HCT116 (cell line): ENCODE data around the gene ARID5B. TPM values are rescaled to one million over a fixed set of nuclear protein-coding genes. Genes with fewer than 3 reads are reported as not detected.

Experiments
- ATAC-seq: fragments of 200-7000 bp; cut with Tn5 transposase; 2 replicates; pipeline ENCODE4 v1.9.1; 2020; ENCODE audit warnings: mild to moderate bottlenecking, moderate library complexity
- BruUV-seq: library from RNA; stranded (reverse); fragments of 400-500 nt; replicated peaks from 2 replicates; lab custom pipeline; 2021; lab: Mats Ljungman, UMichigan
- CTCF ChIA-PET: fragments of 300-600 bp; sonication (Branson Sonifier 250); formaldehyde crosslinking; loops from one replicate; lab custom pipeline; 2021; ENCODE audit warnings: antibody characterized with exemption; lab: Charles Lee
- POLR2A ChIA-PET: fragments of 300-600, 350-600 bp; sonication (Branson Sonifier 250); formaldehyde crosslinking; loops from one replicate; lab custom pipeline; 2021; ENCODE audit warnings: antibody characterized with exemption; lab: Charles Lee
- RAD21 ChIA-PET, 2 experiments: fragments of 300-600 bp; sonication (Branson Sonifier 250); formaldehyde crosslinking; loops; one replicate each; lab custom pipeline; 2023; ENCODE audit warnings: low total read pairs in 2 of 2; ENCODE audit not compliant: uncharacterized antibody in 2 of 2, unreplicated experiment in 2 of 2, low non-redundant PET in 1 of 2; lab: Charles Lee
- DNase-seq: peaks from one replicate; pipeline ENCODE4 v3.0.0-alpha.2; 2010; ENCODE audit warnings: low read depth, low spot score
- H2AFZ ChIP-seq: fragments of 200-600 bp; shearing (Covaris generic), sonication (generic); 2 replicates; pipeline ENCODE4 v1.6.1; 2017; ENCODE audit warnings: low read depth, mixed run types, mixed read lengths, antibody characterized with exemption, low read length; ENCODE audit not compliant: poor library complexity, severe bottlenecking
- H3K27ac ChIP-seq: 2 replicates; pipeline ENCODE4 v1.5.1; 2012; ENCODE audit warnings: low read depth, low read length
- H3K27me3 ChIP-seq: fragments of 200-600 bp; sonication (generic); 2 replicates; pipeline ENCODE4 v1.6.1; 2016; ENCODE audit warnings: mixed run types, low read length, mixed read lengths; ENCODE audit not compliant: insufficient read depth
- H3K36me3 ChIP-seq, 2 experiments: fragments of 200-500 bp in 1 of 2; fragments of 200-600 bp in 1 of 2; sonication (Bioruptor generic) in 1 of 2; sonication (generic) in 1 of 2; 2 replicates each; pipeline versions ENCODE4 v1.5.1 to v1.6.1; 2014 to 2016; ENCODE audit warnings: low read length in 2 of 2, inconsistent platforms in 1 of 2, mixed read lengths in 1 of 2, mixed run types in 1 of 2; ENCODE audit not compliant: insufficient read depth in 2 of 2, control insufficient read depth in 1 of 2
- H3K4me1 ChIP-seq, 2 experiments: fragments of 200-600 bp in 1 of 2; sonication (generic) in 1 of 2; 2 replicates each; pipeline versions ENCODE4 v1.5.1 to v1.6.1; 2012 to 2017; ENCODE audit warnings: low read length in 2 of 2, inconsistent platforms in 1 of 2, mild to moderate bottlenecking in 1 of 2, mixed read lengths in 1 of 2, mixed run types in 1 of 2, moderate library complexity in 1 of 2; ENCODE audit not compliant: insufficient read depth in 2 of 2, control insufficient read depth in 1 of 2
- H3K4me2 ChIP-seq: fragments of 200-600 bp; sonication (generic); 2 replicates; pipeline ENCODE4 v1.6.1; 2017; ENCODE audit warnings: mixed run types, low read length, mixed read lengths
- H3K4me3 ChIP-seq, 2 experiments: fragments of 200-600 bp in 1 of 2; sonication (generic) in 1 of 2; replicated peaks in 1 of 2; 2 replicates each; pipeline ENCODE4 v1.5.1; 2011 to 2016; ENCODE audit warnings: low read length in 2 of 2, control low read depth in 1 of 2, low read depth in 1 of 2, mild to moderate bottlenecking in 1 of 2, mixed read lengths in 1 of 2, mixed run types in 1 of 2
- H3K79me2 ChIP-seq: fragments of 200-600 bp; sonication (generic); 2 replicates; pipeline ENCODE4 v1.6.1; 2017; ENCODE audit warnings: mild to moderate bottlenecking, mixed run types, low read length, moderate library complexity, mixed read lengths; ENCODE audit not compliant: insufficient read depth
- H3K9ac ChIP-seq: fragments of 200-600 bp; sonication (generic); 2 replicates; pipeline ENCODE4 v1.6.1; 2016; ENCODE audit warnings: low read length, mixed read lengths
- H3K9me2 ChIP-seq: fragments of 200-600 bp; sonication (generic), shearing (Covaris generic); 2 replicates; pipeline ENCODE4 v1.6.1; 2017; ENCODE audit warnings: mixed run types, mild to moderate bottlenecking, moderate library complexity; ENCODE audit not compliant: insufficient read depth
- H3K9me3 ChIP-seq, 2 experiments: fragments of 200-500 bp in 1 of 2; fragments of 200-600 bp in 1 of 2; sonication (Bioruptor generic) in 1 of 2; sonication (generic) in 1 of 2; 2 replicates each; pipeline ENCODE4 v1.6.1; 2014 to 2017; ENCODE audit warnings: low read length in 2 of 2, mixed read lengths in 2 of 2, inconsistent platforms in 1 of 2, low read depth in 1 of 2, mild to moderate bottlenecking in 1 of 2, mixed run types in 1 of 2, moderate library complexity in 1 of 2; ENCODE audit not compliant: control insufficient read depth in 1 of 2, insufficient read depth in 1 of 2
- H4K20me1 ChIP-seq: fragments of 200-600 bp; sonication (generic), shearing (Covaris generic); 2 replicates; pipeline ENCODE4 v1.6.1; 2017; ENCODE audit warnings: mixed run types, mild to moderate bottlenecking, moderate library complexity; ENCODE audit not compliant: insufficient read depth
- CEBPB ChIP-seq: IDR thresholded peaks from 2 replicates; pipeline ENCODE4 v1.6.1; 2012; ENCODE audit warnings: low read depth
- ELF1 ChIP-seq: IDR thresholded peaks from 2 replicates; pipeline ENCODE4 v1.6.1; 2012; ENCODE audit warnings: low read depth, borderline replicate concordance
- SRF ChIP-seq: IDR thresholded peaks from 2 replicates; pipeline ENCODE4 v1.6.1; 2012; ENCODE audit warnings: low read depth
- TCF7L2 ChIP-seq: IDR thresholded peaks from 2 replicates; pipeline ENCODE4 v1.7.0; 2011; ENCODE audit warnings: borderline replicate concordance, inconsistent platforms; ENCODE audit not compliant: insufficient read depth, insufficient read length; ENCODE audit errors: extremely low read depth
- YY1 ChIP-seq: IDR thresholded peaks from 2 replicates; pipeline ENCODE4 v1.6.1; 2011; ENCODE audit warnings: low read length, low read depth, moderate library complexity, mild to moderate bottlenecking; ENCODE audit not compliant: insufficient replicate concordance; ENCODE audit errors: extremely low read depth
- ZFX ChIP-seq: fragments of 450-650 bp; IDR thresholded peaks from 2 replicates; pipeline ENCODE4 v1.6.1; 2017
- ZNF274 ChIP-seq: fragments of 200-500 bp; sonication (Bioruptor generic); IDR thresholded peaks from 2 replicates; pipeline ENCODE4 v1.6.1; 2014; ENCODE audit warnings: mild to moderate bottlenecking, low read depth, low read length, inconsistent platforms
- intact Hi-C: fragments of 100-400 bp; cut with micrococcal nuclease; formaldehyde crosslinking; loops from 2 replicates; pipeline ENCODE4 v1.10.0; 2022
- total RNA-seq: library from RNA; stranded (reverse); gene quantifications from one replicate; pipeline ENCODE4 v1.2.1, GENCODE V29; 2021; ENCODE audit not compliant: unreplicated experiment
- TF ChIP-seq, protein P1 (sequence below), 3 experiments: fragments of 200-600 bp in 1 of 3; sonication (generic) in 1 of 3; IDR thresholded peaks in 2 of 3; conservative IDR thresholded peaks in 1 of 3; 2 replicates each; pipeline ENCODE4 v1.5.1; 2012 to 2017; ENCODE audit warnings: low read depth in 2 of 3, low read length in 2 of 3, antibody characterized with exemption in 1 of 3, borderline replicate concordance in 1 of 3, control low read depth in 1 of 3, mild to moderate bottlenecking in 1 of 3, mixed read lengths in 1 of 3, mixed run types in 1 of 3, moderate library complexity in 1 of 3; ENCODE audit not compliant: insufficient read depth in 1 of 3
- TF ChIP-seq, protein P2 (sequence below): IDR thresholded peaks from 2 replicates; pipeline ENCODE4 v1.6.1; 2011; ENCODE audit warnings: mild to moderate bottlenecking, low read length, moderate library complexity; ENCODE audit not compliant: insufficient replicate concordance; ENCODE audit errors: extremely low read depth

The ARID5B gene
- total RNA-seq, 1 experiment from 2014 or later, result 4.7 TPM

DNA sequence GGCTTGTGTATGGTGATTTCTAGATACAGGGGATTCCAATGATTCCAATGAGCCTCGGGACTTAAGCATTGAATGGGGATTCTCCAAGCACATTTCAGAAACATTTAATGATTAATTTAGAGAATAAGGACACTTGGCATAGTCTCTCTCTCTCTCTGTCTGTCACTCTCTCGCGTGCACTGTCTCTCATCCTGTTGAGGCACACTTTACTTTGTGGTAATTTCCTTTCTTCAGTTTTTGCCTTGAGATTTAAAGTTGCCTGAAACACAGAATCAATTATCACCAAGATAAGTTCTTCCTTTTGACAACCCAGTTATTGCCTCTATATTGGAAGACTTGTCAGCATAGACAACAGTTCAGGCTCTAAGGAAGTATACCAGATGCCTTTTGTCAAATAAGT lies 131.6 kb downstream of the ARID5B start:
- no peak overlapping the region for H3K4me3 ChIP-seq
- no peak overlapping the region for H3K4me2 ChIP-seq
- no peaks in the 10 kb centered on the region for H3K27me3 ChIP-seq
- no peak for DNase-seq
- no peak overlapping the region for H3K9ac ChIP-seq
- no peaks in the 10 kb centered on the region; a peak in 1 of 4 replicates for H3K4me1 ChIP-seq
- intact Hi-C loops, result loop anchor here (10.0 kb wide), 1 partner anchor 392 kb away; no protein-coding TSS in a partner anchor
- H3K79me2 ChIP-seq, result no peaks in the 10 kb centered on the region
- no peaks in the 10 kb centered on the region for H3K36me3 ChIP-seq
- RAD21 ChIA-PET, result no interaction called here
- TF ChIP-seq SRF (no peak), CEBPB (no peak), ZFX (no peak), TCF7L2 (no peak), YY1 (no peak), ZNF274 (no peak), ELF1 (no peak)
- TF ChIP-seq, protein P1, sequence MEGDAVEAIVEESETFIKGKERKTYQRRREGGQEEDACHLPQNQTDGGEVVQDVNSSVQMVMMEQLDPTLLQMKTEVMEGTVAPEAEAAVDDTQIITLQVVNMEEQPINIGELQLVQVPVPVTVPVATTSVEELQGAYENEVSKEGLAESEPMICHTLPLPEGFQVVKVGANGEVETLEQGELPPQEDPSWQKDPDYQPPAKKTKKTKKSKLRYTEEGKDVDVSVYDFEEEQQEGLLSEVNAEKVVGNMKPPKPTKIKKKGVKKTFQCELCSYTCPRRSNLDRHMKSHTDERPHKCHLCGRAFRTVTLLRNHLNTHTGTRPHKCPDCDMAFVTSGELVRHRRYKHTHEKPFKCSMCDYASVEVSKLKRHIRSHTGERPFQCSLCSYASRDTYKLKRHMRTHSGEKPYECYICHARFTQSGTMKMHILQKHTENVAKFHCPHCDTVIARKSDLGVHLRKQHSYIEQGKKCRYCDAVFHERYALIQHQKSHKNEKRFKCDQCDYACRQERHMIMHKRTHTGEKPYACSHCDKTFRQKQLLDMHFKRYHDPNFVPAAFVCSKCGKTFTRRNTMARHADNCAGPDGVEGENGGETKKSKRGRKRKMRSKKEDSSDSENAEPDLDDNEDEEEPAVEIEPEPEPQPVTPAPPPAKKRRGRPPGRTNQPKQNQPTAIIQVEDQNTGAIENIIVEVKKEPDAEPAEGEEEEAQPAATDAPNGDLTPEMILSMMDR (IDR thresholded peaks at IDR 0.05 in 2 of 3, conservative IDR thresholded peaks at IDR 0.05 in 1 of 3; ENCODE audit: borderline replicate concordance in 1 of 3, insufficient read depth in 1 of 3, low read depth in 2 of 3, low read length in 2 of 3), result no peak
- TF ChIP-seq, protein P2, sequence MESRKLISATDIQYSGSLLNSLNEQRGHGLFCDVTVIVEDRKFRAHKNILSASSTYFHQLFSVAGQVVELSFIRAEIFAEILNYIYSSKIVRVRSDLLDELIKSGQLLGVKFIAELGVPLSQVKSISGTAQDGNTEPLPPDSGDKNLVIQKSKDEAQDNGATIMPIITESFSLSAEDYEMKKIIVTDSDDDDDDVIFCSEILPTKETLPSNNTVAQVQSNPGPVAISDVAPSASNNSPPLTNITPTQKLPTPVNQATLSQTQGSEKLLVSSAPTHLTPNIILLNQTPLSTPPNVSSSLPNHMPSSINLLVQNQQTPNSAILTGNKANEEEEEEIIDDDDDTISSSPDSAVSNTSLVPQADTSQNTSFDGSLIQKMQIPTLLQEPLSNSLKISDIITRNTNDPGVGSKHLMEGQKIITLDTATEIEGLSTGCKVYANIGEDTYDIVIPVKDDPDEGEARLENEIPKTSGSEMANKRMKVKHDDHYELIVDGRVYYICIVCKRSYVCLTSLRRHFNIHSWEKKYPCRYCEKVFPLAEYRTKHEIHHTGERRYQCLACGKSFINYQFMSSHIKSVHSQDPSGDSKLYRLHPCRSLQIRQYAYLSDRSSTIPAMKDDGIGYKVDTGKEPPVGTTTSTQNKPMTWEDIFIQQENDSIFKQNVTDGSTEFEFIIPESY, result no peak
- H4K20me1 ChIP-seq, result no peaks in the 10 kb centered on the region
- H2AFZ ChIP-seq, result no peak overlapping the region
- POLR2A ChIA-PET, result no interaction called here
- no peaks in the 10 kb centered on the region for H3K9me3 ChIP-seq
- BruUV-seq, result no TSS peak
- CTCF ChIA-PET, result no interaction called here
- H3K9me2 ChIP-seq, result no peaks in the 10 kb centered on the region
- H3K27ac ChIP-seq, result no peak overlapping the region
- no peak for ATAC-seq
